Measurements from ENCODE around the gene GID4. TPM values are rescaled to one million over a fixed set of nuclear protein-coding genes. Genes with fewer than 3 reads are reported as not detected.

Gene GID4
- total RNA-seq, 1 experiment from 2014 or later = 9.8 TPM

DNA sequence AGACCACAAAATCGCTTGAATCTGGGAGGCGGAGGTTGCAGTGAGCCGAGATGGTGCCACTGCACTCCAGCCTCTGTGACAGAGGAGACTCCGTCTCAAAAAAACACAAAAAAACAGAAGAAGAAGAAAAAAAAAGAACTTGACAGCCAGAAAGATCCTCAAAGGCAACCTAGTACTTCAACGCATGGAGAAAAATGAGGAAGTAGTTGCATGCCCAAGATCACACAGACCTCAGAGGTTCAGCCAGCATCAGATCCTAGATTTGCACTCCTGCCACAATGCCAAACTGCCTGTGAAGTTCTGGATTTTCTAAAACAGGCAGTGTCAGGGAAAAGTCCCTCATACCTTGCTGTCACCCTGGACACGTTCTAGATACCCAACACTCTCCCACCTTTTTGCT is 1.7 kb upstream of the GID4 start:
- Mint-ChIP-seq H3K4me1 (ENCODE audit: insufficient read depth, unreplicated experiment) (peaks cover 34% of the 10 kb centered on the region), H3K27ac (ENCODE audit: low read depth, unreplicated experiment) (peak overlapping the region; percentile 19), H3K9me3 (ENCODE audit: unreplicated experiment) (no peaks in the 10 kb centered on the region), H3K27me3 (ENCODE audit: insufficient read depth, unreplicated experiment) (no peaks in the 10 kb centered on the region), H3K36me3 (ENCODE audit: insufficient read depth, unreplicated experiment) (peaks cover 12% of the 10 kb centered on the region), H3K4me3 (ENCODE audit: unreplicated experiment) (peak overlapping the region; percentile 75)
- TF ChIP-seq, protein P1, sequence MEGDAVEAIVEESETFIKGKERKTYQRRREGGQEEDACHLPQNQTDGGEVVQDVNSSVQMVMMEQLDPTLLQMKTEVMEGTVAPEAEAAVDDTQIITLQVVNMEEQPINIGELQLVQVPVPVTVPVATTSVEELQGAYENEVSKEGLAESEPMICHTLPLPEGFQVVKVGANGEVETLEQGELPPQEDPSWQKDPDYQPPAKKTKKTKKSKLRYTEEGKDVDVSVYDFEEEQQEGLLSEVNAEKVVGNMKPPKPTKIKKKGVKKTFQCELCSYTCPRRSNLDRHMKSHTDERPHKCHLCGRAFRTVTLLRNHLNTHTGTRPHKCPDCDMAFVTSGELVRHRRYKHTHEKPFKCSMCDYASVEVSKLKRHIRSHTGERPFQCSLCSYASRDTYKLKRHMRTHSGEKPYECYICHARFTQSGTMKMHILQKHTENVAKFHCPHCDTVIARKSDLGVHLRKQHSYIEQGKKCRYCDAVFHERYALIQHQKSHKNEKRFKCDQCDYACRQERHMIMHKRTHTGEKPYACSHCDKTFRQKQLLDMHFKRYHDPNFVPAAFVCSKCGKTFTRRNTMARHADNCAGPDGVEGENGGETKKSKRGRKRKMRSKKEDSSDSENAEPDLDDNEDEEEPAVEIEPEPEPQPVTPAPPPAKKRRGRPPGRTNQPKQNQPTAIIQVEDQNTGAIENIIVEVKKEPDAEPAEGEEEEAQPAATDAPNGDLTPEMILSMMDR (IDR thresholded peaks at IDR 0.05; ENCODE audit: unreplicated experiment) = no peak
- ChIA-PET POLR2A (interaction anchor here (1.0 to 2.3 kb wide), 5 partner anchors 12 to 201 kb away, joined by 3 to 11 read pairs (median 4); partner anchors contain the start of genes DRC3 and TOM1L2), CTCF (interaction anchor here (0.6 to 2.0 kb wide), 4 partner anchors 10 to 979 kb away, joined by 3 to 6 read pairs (median 4); no protein-coding TSS in a partner anchor)
- intact Hi-C loops (cut with micrococcal nuclease) = loop anchor here (10.0 kb wide), 1 partner anchor 353 kb away; the partner anchor contains the start of gene RAI1
- no TSS peak for BruUV-seq (replicated peaks)
- DNase-seq (ENCODE audit: unreplicated experiment) = no peak

DNA sequence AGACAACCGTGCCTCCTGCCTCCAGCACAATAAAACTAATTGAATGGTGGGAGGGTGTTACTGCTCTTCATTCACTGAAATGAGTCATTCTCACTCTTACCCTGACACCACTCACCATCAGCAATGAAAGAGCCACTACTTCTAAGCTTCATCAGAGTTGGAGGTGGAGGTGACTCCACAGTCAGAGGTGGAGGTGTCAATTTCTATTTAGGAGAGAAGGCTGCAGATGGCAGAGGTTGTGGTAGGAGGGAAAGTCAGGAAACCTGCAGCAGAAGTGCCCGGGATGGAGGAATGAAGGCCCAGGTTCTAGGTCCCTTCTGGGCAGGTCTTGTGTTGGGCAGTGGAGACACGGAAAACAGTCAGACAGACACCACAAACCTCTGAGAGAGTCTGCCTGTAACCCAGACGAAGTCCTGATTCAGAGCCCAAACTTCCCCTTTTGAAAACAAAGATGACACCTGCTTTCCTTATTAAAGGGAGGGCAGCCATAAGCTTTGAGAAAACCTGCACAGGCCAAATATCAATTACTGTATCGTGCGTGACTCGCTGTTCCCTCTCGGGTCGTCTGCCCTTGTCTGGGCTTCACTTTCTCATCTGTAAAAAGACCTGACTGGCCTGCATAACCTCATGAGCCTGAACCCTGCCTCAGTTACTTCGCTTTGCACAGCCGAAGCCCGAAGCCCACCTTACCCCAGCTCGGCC is 908 bp upstream of the GID4 start:
- H3K9me3 Mint-ChIP-seq (ENCODE audit: unreplicated experiment) = no peaks in the 10 kb centered on the region
- H3K36me3 Mint-ChIP-seq (ENCODE audit: insufficient read depth, unreplicated experiment) = peaks cover 13% of the 10 kb centered on the region
- DNase-seq (ENCODE audit: unreplicated experiment) = peak; percentile 10
- POLR2A ChIA-PET = interaction anchor here (0.6 to 2.3 kb wide), 10 partner anchors 12 to 236 kb away, joined by 3 to 11 read pairs (median 4); partner anchors contain the start of genes DRC3, FLII and TOM1L2
- TF ChIP-seq, protein P1 (IDR thresholded peaks at IDR 0.05; ENCODE audit: unreplicated experiment) = no peak
- intact Hi-C loops (cut with micrococcal nuclease) = loop anchor here (10.0 kb wide), 1 partner anchor 353 kb away; the partner anchor contains the start of gene RAI1
- peaks cover 40% of the 10 kb centered on the region for H3K4me1 Mint-ChIP-seq (ENCODE audit: insufficient read depth, unreplicated experiment)
- H3K4me3 Mint-ChIP-seq (ENCODE audit: unreplicated experiment) = peak overlapping the region; percentile 75
- CTCF ChIA-PET = interaction anchor here (0.6 to 2.0 kb wide), 5 partner anchors 10 to 980 kb away, joined by 3 to 6 read pairs (median 3); no protein-coding TSS in a partner anchor
- H3K27me3 Mint-ChIP-seq (ENCODE audit: insufficient read depth, unreplicated experiment) = no peaks in the 10 kb centered on the region
- BruUV-seq (replicated peaks) = TSS peak; percentile 54
- H3K27ac Mint-ChIP-seq (ENCODE audit: low read depth, unreplicated experiment) = peak overlapping the region; percentile 72

DNA sequence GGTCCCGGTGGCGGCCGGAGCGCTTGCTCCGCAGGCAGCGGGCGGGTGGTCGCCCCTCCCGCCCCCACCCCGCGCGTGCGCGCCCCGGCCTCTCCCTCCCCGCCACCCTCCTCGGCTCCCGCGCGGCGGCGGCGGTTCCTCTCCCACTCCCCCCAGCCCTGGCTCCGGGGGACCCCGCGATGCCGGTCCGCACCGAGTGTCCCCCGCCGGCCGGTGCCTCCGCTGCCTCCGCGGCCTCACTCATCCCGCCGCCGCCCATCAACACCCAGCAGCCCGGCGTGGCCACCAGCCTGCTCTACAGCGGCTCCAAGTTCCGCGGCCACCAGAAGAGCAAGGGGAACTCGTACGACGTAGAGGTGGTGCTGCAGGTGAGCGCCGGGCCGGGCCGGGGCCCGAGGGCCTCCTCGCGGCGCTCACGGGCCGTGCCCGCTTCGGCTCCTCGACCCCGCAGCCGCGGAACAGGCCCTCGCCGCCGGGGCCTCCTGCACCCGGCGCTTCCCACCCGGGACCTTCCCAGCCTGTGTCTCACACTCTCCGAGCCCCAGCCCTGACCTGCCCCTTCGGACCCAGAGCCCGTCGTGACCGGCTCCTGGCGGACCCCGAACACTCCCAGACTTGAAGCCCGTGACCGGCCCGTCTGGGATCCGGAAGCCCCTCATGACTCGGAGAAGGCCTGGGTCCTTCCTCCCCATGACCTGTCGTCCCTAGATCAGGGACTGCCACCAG is 490 bp downstream of the GID4 start:
- H3K36me3 Mint-ChIP-seq (ENCODE audit: insufficient read depth, unreplicated experiment) = peaks cover 13% of the 10 kb centered on the region
- peak overlapping the region; percentile 75 for H3K4me3 Mint-ChIP-seq (ENCODE audit: unreplicated experiment)
- DNase-seq (ENCODE audit: unreplicated experiment) = peak; percentile 18
- intact Hi-C loops (cut with micrococcal nuclease) = loop anchor here (1.0 to 10.0 kb wide), 2 partner anchors 67 to 355 kb away; partner anchors contain the start of genes DRC3, RAI1 and TOM1L2
- no TSS peak for BruUV-seq (replicated peaks)
- H3K27me3 Mint-ChIP-seq (ENCODE audit: insufficient read depth, unreplicated experiment) = no peaks in the 10 kb centered on the region
- TF ChIP-seq, protein P1 (IDR thresholded peaks at IDR 0.05; ENCODE audit: unreplicated experiment) = no peak
- peak overlapping the region; percentile 72 for H3K27ac Mint-ChIP-seq (ENCODE audit: low read depth, unreplicated experiment)
- POLR2A ChIA-PET = interaction anchor here (1.0 to 1.2 kb wide), 2 partner anchors 17 to 219 kb away, joined by 3 to 5 read pairs; partner anchors contain the start of gene FLII
- H3K4me1 Mint-ChIP-seq (ENCODE audit: insufficient read depth, unreplicated experiment) = peaks cover 40% of the 10 kb centered on the region
- CTCF ChIA-PET = interaction anchor here (0.9 kb wide), 1 partner anchor 119 kb away, joined by 3 read pairs; no protein-coding TSS in a partner anchor
- H3K9me3 Mint-ChIP-seq (ENCODE audit: unreplicated experiment) = no peaks in the 10 kb centered on the region

Data from MCF 10A (cell line).